HCT116 (cell line): ENCODE measurements around the gene IL12B. TPM values are rescaled to one million over a fixed set of nuclear protein-coding genes. Genes with fewer than 3 reads are reported as not detected.

Experiments
- ATAC-seq: fragments of 200-7000 bp; cut with Tn5 transposase; 2 replicates; pipeline ENCODE4 v1.9.1; 2020; ENCODE audit warnings: mild to moderate bottlenecking, moderate library complexity
- BruUV-seq: library from RNA; stranded (reverse); fragments of 400-500 nt; replicated peaks from 2 replicates; lab custom pipeline; 2021; lab: Mats Ljungman, UMichigan
- CTCF ChIA-PET: fragments of 300-600 bp; sonication (Branson Sonifier 250); formaldehyde crosslinking; loops from one replicate; lab custom pipeline; 2021; ENCODE audit warnings: antibody characterized with exemption; lab: Charles Lee
- POLR2A ChIA-PET: fragments of 300-600, 350-600 bp; sonication (Branson Sonifier 250); formaldehyde crosslinking; loops from one replicate; lab custom pipeline; 2021; ENCODE audit warnings: antibody characterized with exemption; lab: Charles Lee
- RAD21 ChIA-PET, 2 experiments: fragments of 300-600 bp; sonication (Branson Sonifier 250); formaldehyde crosslinking; loops; one replicate each; lab custom pipeline; 2023; ENCODE audit warnings: low total read pairs in 2 of 2; ENCODE audit not compliant: uncharacterized antibody in 2 of 2, unreplicated experiment in 2 of 2, low non-redundant PET in 1 of 2; lab: Charles Lee
- DNase-seq: peaks from one replicate; pipeline ENCODE4 v3.0.0-alpha.2; 2010; ENCODE audit warnings: low read depth, low spot score
- H2AFZ ChIP-seq: fragments of 200-600 bp; shearing (Covaris generic), sonication (generic); 2 replicates; pipeline ENCODE4 v1.6.1; 2017; ENCODE audit warnings: low read depth, mixed run types, mixed read lengths, antibody characterized with exemption, low read length; ENCODE audit not compliant: poor library complexity, severe bottlenecking
- H3K27ac ChIP-seq: 2 replicates; pipeline ENCODE4 v1.5.1; 2012; ENCODE audit warnings: low read depth, low read length
- H3K27me3 ChIP-seq: fragments of 200-600 bp; sonication (generic); 2 replicates; pipeline ENCODE4 v1.6.1; 2016; ENCODE audit warnings: mixed run types, low read length, mixed read lengths; ENCODE audit not compliant: insufficient read depth
- H3K36me3 ChIP-seq, 2 experiments: fragments of 200-500 bp in 1 of 2; fragments of 200-600 bp in 1 of 2; sonication (Bioruptor generic) in 1 of 2; sonication (generic) in 1 of 2; 2 replicates each; pipeline versions ENCODE4 v1.5.1 to v1.6.1; 2014 to 2016; ENCODE audit warnings: low read length in 2 of 2, inconsistent platforms in 1 of 2, mixed read lengths in 1 of 2, mixed run types in 1 of 2; ENCODE audit not compliant: insufficient read depth in 2 of 2, control insufficient read depth in 1 of 2
- H3K4me1 ChIP-seq, 2 experiments: fragments of 200-600 bp in 1 of 2; sonication (generic) in 1 of 2; 2 replicates each; pipeline versions ENCODE4 v1.5.1 to v1.6.1; 2012 to 2017; ENCODE audit warnings: low read length in 2 of 2, inconsistent platforms in 1 of 2, mild to moderate bottlenecking in 1 of 2, mixed read lengths in 1 of 2, mixed run types in 1 of 2, moderate library complexity in 1 of 2; ENCODE audit not compliant: insufficient read depth in 2 of 2, control insufficient read depth in 1 of 2
- H3K4me2 ChIP-seq: fragments of 200-600 bp; sonication (generic); 2 replicates; pipeline ENCODE4 v1.6.1; 2017; ENCODE audit warnings: mixed run types, low read length, mixed read lengths
- H3K4me3 ChIP-seq, 2 experiments: fragments of 200-600 bp in 1 of 2; sonication (generic) in 1 of 2; replicated peaks in 1 of 2; 2 replicates each; pipeline ENCODE4 v1.5.1; 2011 to 2016; ENCODE audit warnings: low read length in 2 of 2, control low read depth in 1 of 2, low read depth in 1 of 2, mild to moderate bottlenecking in 1 of 2, mixed read lengths in 1 of 2, mixed run types in 1 of 2
- H3K79me2 ChIP-seq: fragments of 200-600 bp; sonication (generic); 2 replicates; pipeline ENCODE4 v1.6.1; 2017; ENCODE audit warnings: mild to moderate bottlenecking, mixed run types, low read length, moderate library complexity, mixed read lengths; ENCODE audit not compliant: insufficient read depth
- H3K9ac ChIP-seq: fragments of 200-600 bp; sonication (generic); 2 replicates; pipeline ENCODE4 v1.6.1; 2016; ENCODE audit warnings: low read length, mixed read lengths
- H3K9me2 ChIP-seq: fragments of 200-600 bp; sonication (generic), shearing (Covaris generic); 2 replicates; pipeline ENCODE4 v1.6.1; 2017; ENCODE audit warnings: mixed run types, mild to moderate bottlenecking, moderate library complexity; ENCODE audit not compliant: insufficient read depth
- H3K9me3 ChIP-seq, 2 experiments: fragments of 200-500 bp in 1 of 2; fragments of 200-600 bp in 1 of 2; sonication (Bioruptor generic) in 1 of 2; sonication (generic) in 1 of 2; 2 replicates each; pipeline ENCODE4 v1.6.1; 2014 to 2017; ENCODE audit warnings: low read length in 2 of 2, mixed read lengths in 2 of 2, inconsistent platforms in 1 of 2, low read depth in 1 of 2, mild to moderate bottlenecking in 1 of 2, mixed run types in 1 of 2, moderate library complexity in 1 of 2; ENCODE audit not compliant: control insufficient read depth in 1 of 2, insufficient read depth in 1 of 2
- H4K20me1 ChIP-seq: fragments of 200-600 bp; sonication (generic), shearing (Covaris generic); 2 replicates; pipeline ENCODE4 v1.6.1; 2017; ENCODE audit warnings: mixed run types, mild to moderate bottlenecking, moderate library complexity; ENCODE audit not compliant: insufficient read depth
- CEBPB ChIP-seq: IDR thresholded peaks from 2 replicates; pipeline ENCODE4 v1.6.1; 2012; ENCODE audit warnings: low read depth
- EGR1 ChIP-seq: IDR thresholded peaks from 2 replicates; pipeline ENCODE4 v1.6.1; 2012; ENCODE audit warnings: low read depth
- EZH2 ChIP-seq: fragments of 200-600 bp; sonication (generic); IDR thresholded peaks from 2 replicates; pipeline ENCODE4 v1.6.1; 2017; ENCODE audit warnings: antibody characterized with exemption, mixed run types
- EZH2phosphoT487 ChIP-seq: fragments of 200-600 bp; IDR thresholded peaks from 2 replicates; pipeline ENCODE4 v1.6.1; 2018; ENCODE audit warnings: antibody characterized with exemption, borderline replicate concordance
- FOSL1 ChIP-seq: IDR thresholded peaks from 2 replicates; pipeline ENCODE4 v1.6.1; 2012; ENCODE audit warnings: low read depth
- POLR2AphosphoS5 ChIP-seq: IDR thresholded peaks from 2 replicates; pipeline ENCODE4 v1.6.1; 2011; ENCODE audit warnings: mild to moderate bottlenecking, low read depth, low read length, moderate library complexity
- SIN3A ChIP-seq: IDR thresholded peaks from 2 replicates; pipeline ENCODE4 v1.6.1; 2012; ENCODE audit warnings: low read depth
- SP1 ChIP-seq: IDR thresholded peaks from 2 replicates; pipeline ENCODE4 v1.6.1; 2012; ENCODE audit warnings: low read depth
- YY1 ChIP-seq: IDR thresholded peaks from 2 replicates; pipeline ENCODE4 v1.6.1; 2011; ENCODE audit warnings: low read length, low read depth, moderate library complexity, mild to moderate bottlenecking; ENCODE audit not compliant: insufficient replicate concordance; ENCODE audit errors: extremely low read depth
- ZFX ChIP-seq: fragments of 450-650 bp; IDR thresholded peaks from 2 replicates; pipeline ENCODE4 v1.6.1; 2017
- intact Hi-C: fragments of 100-400 bp; cut with micrococcal nuclease; formaldehyde crosslinking; loops from 2 replicates; pipeline ENCODE4 v1.10.0; 2022
- total RNA-seq: library from RNA; stranded (reverse); gene quantifications from one replicate; pipeline ENCODE4 v1.2.1, GENCODE V29; 2021; ENCODE audit not compliant: unreplicated experiment
- TF ChIP-seq, protein P1 (sequence below), 3 experiments: fragments of 200-600 bp in 1 of 3; sonication (generic) in 1 of 3; IDR thresholded peaks in 2 of 3; conservative IDR thresholded peaks in 1 of 3; 2 replicates each; pipeline ENCODE4 v1.5.1; 2012 to 2017; ENCODE audit warnings: low read depth in 2 of 3, low read length in 2 of 3, antibody characterized with exemption in 1 of 3, borderline replicate concordance in 1 of 3, control low read depth in 1 of 3, mild to moderate bottlenecking in 1 of 3, mixed read lengths in 1 of 3, mixed run types in 1 of 3, moderate library complexity in 1 of 3; ENCODE audit not compliant: insufficient read depth in 1 of 3
- TF ChIP-seq, protein P2 (sequence below): IDR thresholded peaks from 2 replicates; pipeline ENCODE4 v1.6.1; 2012

The IL12B gene
- total RNA-seq, 1 experiment from 2014 or later: not detected

DNA sequence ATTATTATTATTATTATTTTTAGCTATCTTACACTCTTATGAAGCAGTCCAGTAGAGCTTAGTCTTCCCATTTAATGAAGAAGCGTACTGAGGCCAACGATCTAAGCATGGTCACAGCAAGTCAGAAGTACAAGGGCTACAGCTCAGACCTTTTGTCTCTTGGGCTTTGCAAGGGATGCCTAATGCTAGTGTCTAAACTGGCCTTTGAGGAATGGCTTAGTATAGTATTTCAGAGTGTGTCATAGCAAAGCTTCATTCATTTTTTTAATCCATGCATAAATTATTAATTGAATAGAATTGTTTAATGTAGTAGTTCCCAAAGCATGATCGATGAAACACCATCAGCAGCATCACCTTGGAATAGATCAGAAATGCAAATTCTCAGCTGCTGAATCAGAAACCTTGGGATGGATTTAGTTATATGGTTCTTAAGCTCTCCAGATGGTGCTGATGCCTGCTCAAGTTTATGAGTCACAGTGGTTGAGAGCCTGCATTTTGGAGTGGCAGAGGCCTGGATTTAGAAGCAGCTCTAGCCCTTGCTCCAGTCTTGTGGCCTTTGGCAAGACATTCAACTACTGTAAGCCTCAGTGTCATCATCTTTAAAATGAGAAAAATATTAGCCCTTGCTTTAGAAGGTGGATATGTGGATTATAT is 6.1 kb downstream of the IL12B start:
- Histone ChIP-seq H3K9me3 (no peaks in the 10 kb centered on the region), H2AFZ (no peak overlapping the region), H3K79me2 (no peaks in the 10 kb centered on the region), H3K4me1 (no peaks in the 10 kb centered on the region), H3K27me3 (no peaks in the 10 kb centered on the region; the same call in 1 of the 2 replicates), H3K36me3 (no peaks in the 10 kb centered on the region), H4K20me1 (no peaks in the 10 kb centered on the region), H3K4me2 (no peak overlapping the region), H3K9ac (no peak overlapping the region), H3K4me3 (no peak overlapping the region), H3K27ac (no peak overlapping the region), H3K9me2 (no peaks in the 10 kb centered on the region)
- CTCF ChIA-PET: interaction anchor here (1.2 to 1.4 kb wide), 2 partner anchors 7 to 167 kb away, joined by 5 read pairs; no protein-coding TSS in a partner anchor
- DNase-seq (no peak), ATAC-seq (no peak)
- BruUV-seq: no TSS peak
- POLR2A ChIA-PET: interaction anchor here (1.1 kb wide), 1 partner anchor 167 kb away, joined by 3 read pairs; no protein-coding TSS in a partner anchor
- RAD21 ChIA-PET: no interaction called here
- intact Hi-C loops: no loop called here
- no peak for TF ChIP-seq ZFX
- no peak for TF ChIP-seq EZH2
- no peak for TF ChIP-seq EZH2phosphoT487
- TF ChIP-seq POLR2AphosphoS5: no peak
- no peak for TF ChIP-seq SIN3A
- TF ChIP-seq YY1: no peak
- TF ChIP-seq, protein P1, sequence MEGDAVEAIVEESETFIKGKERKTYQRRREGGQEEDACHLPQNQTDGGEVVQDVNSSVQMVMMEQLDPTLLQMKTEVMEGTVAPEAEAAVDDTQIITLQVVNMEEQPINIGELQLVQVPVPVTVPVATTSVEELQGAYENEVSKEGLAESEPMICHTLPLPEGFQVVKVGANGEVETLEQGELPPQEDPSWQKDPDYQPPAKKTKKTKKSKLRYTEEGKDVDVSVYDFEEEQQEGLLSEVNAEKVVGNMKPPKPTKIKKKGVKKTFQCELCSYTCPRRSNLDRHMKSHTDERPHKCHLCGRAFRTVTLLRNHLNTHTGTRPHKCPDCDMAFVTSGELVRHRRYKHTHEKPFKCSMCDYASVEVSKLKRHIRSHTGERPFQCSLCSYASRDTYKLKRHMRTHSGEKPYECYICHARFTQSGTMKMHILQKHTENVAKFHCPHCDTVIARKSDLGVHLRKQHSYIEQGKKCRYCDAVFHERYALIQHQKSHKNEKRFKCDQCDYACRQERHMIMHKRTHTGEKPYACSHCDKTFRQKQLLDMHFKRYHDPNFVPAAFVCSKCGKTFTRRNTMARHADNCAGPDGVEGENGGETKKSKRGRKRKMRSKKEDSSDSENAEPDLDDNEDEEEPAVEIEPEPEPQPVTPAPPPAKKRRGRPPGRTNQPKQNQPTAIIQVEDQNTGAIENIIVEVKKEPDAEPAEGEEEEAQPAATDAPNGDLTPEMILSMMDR (IDR thresholded peaks at IDR 0.05 in 2 of 3, conservative IDR thresholded peaks at IDR 0.05 in 1 of 3; ENCODE audit: borderline replicate concordance in 1 of 3, insufficient read depth in 1 of 3, low read depth in 2 of 3, low read length in 2 of 3): no peak
- TF ChIP-seq FOSL1: no peak
- TF ChIP-seq CEBPB: no peak
- TF ChIP-seq SP1: no peak
- no peak for TF ChIP-seq EGR1
- TF ChIP-seq, protein P2, sequence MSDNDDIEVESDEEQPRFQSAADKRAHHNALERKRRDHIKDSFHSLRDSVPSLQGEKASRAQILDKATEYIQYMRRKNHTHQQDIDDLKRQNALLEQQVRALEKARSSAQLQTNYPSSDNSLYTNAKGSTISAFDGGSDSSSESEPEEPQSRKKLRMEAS: no peak
